Ovary (tissue), 10 donors: ENCODE measurements around the gene ELOVL2. TPM values are rescaled to one million over a fixed set of nuclear protein-coding genes. Genes with fewer than 3 reads are reported as not detected.
"Not testable (repeated sequence)": the region's sequence is repeated elsewhere in the genome, so short reads cannot be mapped to it uniquely, and the experiment has no call there.

Experiments used
- DNase-seq, 5 donors: peaks; one replicate each; pipeline ENCODE4 v3.0.0-alpha.2; 2019 to 2020
- H3K27ac ChIP-seq, 2 donors: fragments of 200-600 bp; one replicate each; pipeline versions ENCODE4 v1.5.1 to v1.8.0; 2019 to 2022
- H3K27me3 ChIP-seq: fragments of 200-600 bp; one replicate; pipeline ENCODE4 v1.8.0; 2022
- H3K36me3 ChIP-seq: fragments of 200-600 bp; sonication (generic); one replicate; pipeline ENCODE4 v1.5.1; 2019
- H3K4me1 ChIP-seq: one replicate; pipeline ENCODE4 v1.8.1; 2013; ENCODE audit warnings: mild to moderate bottlenecking, moderate library complexity; ENCODE audit not compliant: insufficient read depth
- H3K4me3 ChIP-seq: fragments of 200-600 bp; sonication (generic); one replicate; pipeline ENCODE4 v1.5.1; 2017
- H3K9me3 ChIP-seq, 2 donors: fragments of 200-600 bp in 1 of 2; sonication (generic) in 1 of 2; one replicate each; pipeline versions ENCODE4 v1.5.1 to v1.8.1; 2013 to 2019; ENCODE audit warnings: mild to moderate bottlenecking in 1 of 2, moderate library complexity in 1 of 2
- CTCF ChIP-seq, 3 donors: fragments of 450-650 bp in 2 of 3; fragments of 200-600 bp in 1 of 3; IDR thresholded peaks; one replicate each; pipeline versions ENCODE4 v1.5.1 to v1.8.0; 2016 to 2022; ENCODE audit warnings: antibody characterized with exemption in 3 of 3, mild to moderate bottlenecking in 1 of 3
- EP300 ChIP-seq: sonication (generic); formaldehyde crosslinking; IDR thresholded peaks from one replicate; pipeline ENCODE4 v1.6.1; 2017; ENCODE audit warnings: antibody characterized with exemption
- POLR2A ChIP-seq: fragments of 450-650 bp; IDR thresholded peaks from one replicate; pipeline ENCODE4 v1.6.1; 2017; ENCODE audit warnings: antibody characterized with exemption, mild to moderate bottlenecking, moderate library complexity
- WGBS, 3 donors: extraction: QIAGEN DNeasy Blood & Tissue Kit in 1 of 3; methylation state at CpG; one replicate each; pipeline versions ENCODE4 v1.1.5 to v1.1.7; 2013 to 2017; 5-methylcytosine and 5-hydroxymethylcytosine counted together
- intact Hi-C, 4 donors: fragments of 100-400 bp; cut with DNase I; formaldehyde crosslinking; loops; one replicate each; pipeline versions ENCODE4 v1.11.0 to v1.15.1; 2022 to 2023
- long read RNA-seq, 3 donors: library from polyadenylated mRNA in 2 of 3; unstranded in 2 of 3; transcript quantifications; one replicate each; pipeline ENCODE4 v2.0.0 and lab custom pipeline, GENCODE V29; 2021 to 2026
- polyA plus RNA-seq, 2 donors: library from polyadenylated mRNA; stranded (reverse); fragments of 200-250 nt in 1 of 2; fragments of 350-450 nt in 1 of 2; fragmentation: Illumina TruSeq in 1 of 2; extraction: RNeasy Lipid Tissue Mini Kit (QIAGEN cat#74804) in 1 of 2; gene quantifications; one replicate each; pipeline ENCODE4 v1.2.3, GENCODE V29; 2013 to 2014
- total RNA-seq, 7 donors: library from RNA; depleted of rRNA in 2 of 7; stranded (reverse); fragments of >200 nt in 2 of 7; fragmentation: NEBNext Ultra II Directional in 3 of 7; extraction: Animal tissue kit (Norgen Biotek cat#: 25700) in 3 of 7; gene quantifications; one replicate each; pipeline versions ENCODE4 v1.1.0 to v1.2.4, GENCODE V29; 2016 to 2023
- donor health status: DM: no; HTN: no; CAD: no; lungs with moderate emphysema.
- donor health status: DM: no; HTN: no; CAD: no.
- donor health status: Bipolar disorder and iron deficiency.
- donor health status: DM: yes; HTN: yes; CAD: no.
- donor health status: DM: no; HTN: no; CAD: no.
- donor health status: DM: yes; HTN: yes; CAD: no.

Gene ELOVL2
- total RNA-seq, result 1 to 10 TPM in 1 of 7 donors, under 1 TPM in 5, not detected in 1; 0.11 to 1.4 (median 0.28) TPM
- 1 to 10 TPM in 1 of 2 donors, under 1 TPM in 1; 0.18 to 1.0 TPM for polyA plus RNA-seq
- long read RNA-seq, donor 1, result 0 reads
- long read RNA-seq, donor 2, transcript ELOVL2-201 (8 exons, 3,997 nt), result major isoform, 6 of 33 reads
- long read RNA-seq, donor 2, partial matches to known transcripts, result 27 of 33 reads
- long read RNA-seq, donor 2, other reads (novel, unspliced or antisense), result 0 of 33 reads
- long read RNA-seq, donor 3, partial matches to known transcripts, result 0 of 6 reads
- long read RNA-seq, donor 3, other reads (novel, unspliced or antisense), result 3 of 6 reads

- H3K27ac ChIP-seq, result no peak within 1 kb of the TSS
- peaks cover 6% of the 10 kb centered on the region for H3K4me1 ChIP-seq
- intact Hi-C loops, result no loop called here
- H3K4me3 ChIP-seq, result peak within 1 kb of the TSS; percentile 34
- 1 to 11% (median 4%) methylated on average over 37 to 124 of the region's 124 CpGs for WGBS, 3 donors
- H3K36me3 ChIP-seq, result no peaks in the 10 kb centered on the region
- peaks cover 3% of the 10 kb centered on the region for H3K27me3 ChIP-seq
- H3K9me3 ChIP-seq, result peaks cover 0 to 11% of the 10 kb centered on the region in 2 donors
- DNase-seq, result peak in 2 of 5 donors; percentile 31 to 42
- TF ChIP-seq CTCF (IDR thresholded peaks at IDR 0.05) (no peak), POLR2A (no peak), EP300 (no peak)
These were observed at the start of gene ELOVL2 for GRCh38 chr6:11043961-11044711. TSS of gene ELOVL2 (minus strand) at chr6:11044305. CDS start at chr6:11044230, 75 bp downstream.

- 0 to 1% (median 1%) methylated on average over 17 of the region's 17 CpGs for WGBS, 3 donors
- H3K9me3 ChIP-seq, result no peaks in the 10 kb centered on the region
- TF ChIP-seq POLR2A (no peak), EP300 (no peak), CTCF (IDR thresholded peaks at IDR 0.05) (no peak)
- H3K4me3 ChIP-seq, result peak overlapping the region; percentile 100
- H3K27me3 ChIP-seq, result no peaks in the 10 kb centered on the region
- H3K36me3 ChIP-seq, result no peaks in the 10 kb centered on the region
- intact Hi-C loops, result no loop called here
- peak overlapping the region; percentile 96 to 99 for H3K27ac ChIP-seq
- DNase-seq, result no peak
- H3K4me1 ChIP-seq, result peaks cover 3% of the 10 kb centered on the region
These were observed 49.2 kb upstream of the ELOVL2 start for GRCh38 chr6:11093376-11093625.

GRCh38 chr6:11092668-11093375, 48.7 kb upstream of the ELOVL2 start:
- intact Hi-C loops, result no loop called here
- H3K4me3 ChIP-seq, result peak overlapping the region; percentile 100
- H3K27ac ChIP-seq, result peak overlapping the region; percentile 96 to 99
- TF ChIP-seq EP300 (no peak), POLR2A (no peak), CTCF (IDR thresholded peaks at IDR 0.05) (no peak)
- no peak for DNase-seq
- WGBS, 3 donors, result 3 to 4% (median 4%) methylated on average over 10 of the region's 10 CpGs
- H3K36me3 ChIP-seq, result no peaks in the 10 kb centered on the region
- H3K27me3 ChIP-seq, result no peaks in the 10 kb centered on the region
- H3K4me1 ChIP-seq, result peaks cover 3% of the 10 kb centered on the region
- no peaks in the 10 kb centered on the region for H3K9me3 ChIP-seq

- DNase-seq, H3K27ac ChIP-seq, H3K27me3 ChIP-seq, intact Hi-C loops, H3K9me3 ChIP-seq, H3K36me3 ChIP-seq, H3K4me1 ChIP-seq, H3K4me3 ChIP-seq: not testable (repeated sequence)
- 89 to 93% (median 90%) methylated on average over 5 of the region's 5 CpGs for WGBS, 3 donors
These were observed 47.0 kb upstream of the ELOVL2 start for GRCh38 chr6:11091141-11091540.
